SU-DHL-6 (cell line): Measurements from ENCODE around the gene HGD.
A peak's percentile ranks its signal among the peaks of the same experiment; 100 is the strongest.

Experiments used
- H2AFZ ChIP-seq: fragments of 200-600 bp; sonication (generic); 2 replicates; pipeline ENCODE4 v1.6.1; 2014; ENCODE audit warnings: low read depth, mild to moderate bottlenecking, moderate library complexity, mixed read lengths, antibody characterized with exemption, low read length; ENCODE audit not compliant: severe bottlenecking
- H3F3A ChIP-seq: fragments of 200-600 bp; shearing (Covaris generic); 2 replicates; pipeline ENCODE4 v1.6.0; 2016; ENCODE audit warnings: antibody characterized with exemption, mild to moderate bottlenecking; ENCODE audit not compliant: insufficient read depth
- H3K27ac ChIP-seq: fragments of 200-600 bp; sonication (generic); 2 replicates; pipeline ENCODE4 v1.5.1; 2016; ENCODE audit warnings: low read depth, mild to moderate bottlenecking, low read length, moderate library complexity, mixed read lengths
- H3K27me3 ChIP-seq: fragments of 200-600 bp; sonication (generic), shearing (Covaris generic); 2 replicates; pipeline ENCODE4 v1.6.0; 2014; ENCODE audit warnings: mild to moderate bottlenecking, low read length
- H3K36me3 ChIP-seq: fragments of 200-600 bp; sonication (generic); 2 replicates; pipeline ENCODE4 v1.6.1; 2014; ENCODE audit warnings: mild to moderate bottlenecking, low read length, mixed read lengths
- H3K4me2 ChIP-seq: fragments of 300-600, 200-600 bp; shearing (Covaris generic), sonication (generic); 2 replicates; pipeline ENCODE4 v1.6.0; 2014; ENCODE audit warnings: low read length, low read depth, mild to moderate bottlenecking; ENCODE audit not compliant: poor library complexity, severe bottlenecking
- H3K4me3 ChIP-seq: fragments of 200-600 bp; sonication (generic); 2 replicates; pipeline ENCODE4 v1.5.1; 2014; ENCODE audit warnings: antibody characterized with exemption, low read length, mild to moderate bottlenecking, mixed read lengths; ENCODE audit not compliant: insufficient read depth, poor library complexity, severe bottlenecking
- H3K79me2 ChIP-seq: fragments of 200-600 bp; sonication (generic); 2 replicates; pipeline ENCODE4 v1.6.1; 2014; ENCODE audit warnings: mild to moderate bottlenecking, low read length, moderate library complexity; ENCODE audit not compliant: insufficient read depth
- H3K9ac ChIP-seq: fragments of 200-600 bp; sonication (generic); 2 replicates; pipeline ENCODE4 v1.7.0; 2014; ENCODE audit warnings: mild to moderate bottlenecking, low read length
- H3K9me2 ChIP-seq: fragments of 200-600 bp; sonication (generic); replicated peaks from 2 replicates; pipeline ENCODE4 v1.6.1; 2014; ENCODE audit warnings: low read length; ENCODE audit not compliant: insufficient read depth
- H3K9me3 ChIP-seq: fragments of 200-600 bp; sonication (generic); 2 replicates; pipeline ENCODE4 v1.6.1; 2014; ENCODE audit warnings: low read length, mixed read lengths; ENCODE audit not compliant: insufficient read depth
- H4K20me1 ChIP-seq: fragments of 200-600 bp; sonication (generic); 2 replicates; pipeline ENCODE4 v1.6.1; 2014; ENCODE audit warnings: low read depth, mild to moderate bottlenecking, antibody characterized with exemption, low read length, moderate library complexity, mixed read lengths
- EZH2phosphoT487 ChIP-seq: fragments of 200-600 bp; sonication (generic), shearing (Covaris generic); conservative IDR thresholded peaks from 2 replicates; pipeline ENCODE4 v1.6.1; 2018; ENCODE audit warnings: mild to moderate bottlenecking, antibody characterized with exemption, low read length, moderate library complexity, mixed read lengths
- TF ChIP-seq, protein P1 (sequence below): fragments of 200-600 bp; sonication (generic); IDR thresholded peaks from one replicate; pipeline ENCODE4 v1.5.1; 2017; ENCODE audit warnings: antibody characterized with exemption, mild to moderate bottlenecking, low read length, moderate library complexity; ENCODE audit not compliant: insufficient read depth, poor library complexity, severe bottlenecking

HGD gene

DNA sequence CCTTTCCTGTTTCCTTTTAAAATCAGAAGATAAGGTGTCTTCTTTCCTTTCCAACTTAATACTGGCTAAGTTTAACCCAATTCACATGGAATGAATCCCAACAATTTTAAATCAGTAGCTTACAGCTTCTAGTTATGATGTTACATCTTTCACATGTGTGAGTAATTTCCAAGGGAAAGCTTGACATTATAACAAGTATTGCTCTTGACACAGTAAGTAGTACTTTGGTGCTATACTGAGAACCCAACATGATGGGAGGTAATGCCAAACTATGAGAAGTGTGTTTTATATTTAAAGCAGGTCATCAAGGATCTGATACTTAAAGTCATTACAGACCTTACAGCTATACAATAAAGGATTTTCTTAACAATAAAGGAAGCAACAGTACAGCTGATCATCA, 31.2 kb upstream of the HGD start:
- Histone ChIP-seq H3K9me3 (no peaks in the 10 kb centered on the region), H3F3A (no peaks in the 10 kb centered on the region), H3K4me2 (no peak overlapping the region), H3K27ac (no peak overlapping the region), H3K36me3 (peaks cover 8% of the 10 kb centered on the region; the same call in 1 of the 2 replicates), H4K20me1 (no peaks in the 10 kb centered on the region), H2AFZ (no peak overlapping the region), H3K9me2 (no peaks in the 10 kb centered on the region), H3K27me3 (no peaks in the 10 kb centered on the region), H3K79me2 (peaks cover 4% of the 10 kb centered on the region), H3K4me3 (no peak overlapping the region), H3K9ac (no peak overlapping the region)
- TF ChIP-seq, protein P1, sequence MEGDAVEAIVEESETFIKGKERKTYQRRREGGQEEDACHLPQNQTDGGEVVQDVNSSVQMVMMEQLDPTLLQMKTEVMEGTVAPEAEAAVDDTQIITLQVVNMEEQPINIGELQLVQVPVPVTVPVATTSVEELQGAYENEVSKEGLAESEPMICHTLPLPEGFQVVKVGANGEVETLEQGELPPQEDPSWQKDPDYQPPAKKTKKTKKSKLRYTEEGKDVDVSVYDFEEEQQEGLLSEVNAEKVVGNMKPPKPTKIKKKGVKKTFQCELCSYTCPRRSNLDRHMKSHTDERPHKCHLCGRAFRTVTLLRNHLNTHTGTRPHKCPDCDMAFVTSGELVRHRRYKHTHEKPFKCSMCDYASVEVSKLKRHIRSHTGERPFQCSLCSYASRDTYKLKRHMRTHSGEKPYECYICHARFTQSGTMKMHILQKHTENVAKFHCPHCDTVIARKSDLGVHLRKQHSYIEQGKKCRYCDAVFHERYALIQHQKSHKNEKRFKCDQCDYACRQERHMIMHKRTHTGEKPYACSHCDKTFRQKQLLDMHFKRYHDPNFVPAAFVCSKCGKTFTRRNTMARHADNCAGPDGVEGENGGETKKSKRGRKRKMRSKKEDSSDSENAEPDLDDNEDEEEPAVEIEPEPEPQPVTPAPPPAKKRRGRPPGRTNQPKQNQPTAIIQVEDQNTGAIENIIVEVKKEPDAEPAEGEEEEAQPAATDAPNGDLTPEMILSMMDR = no peak
- TF ChIP-seq EZH2phosphoT487 = no peak

DNA sequence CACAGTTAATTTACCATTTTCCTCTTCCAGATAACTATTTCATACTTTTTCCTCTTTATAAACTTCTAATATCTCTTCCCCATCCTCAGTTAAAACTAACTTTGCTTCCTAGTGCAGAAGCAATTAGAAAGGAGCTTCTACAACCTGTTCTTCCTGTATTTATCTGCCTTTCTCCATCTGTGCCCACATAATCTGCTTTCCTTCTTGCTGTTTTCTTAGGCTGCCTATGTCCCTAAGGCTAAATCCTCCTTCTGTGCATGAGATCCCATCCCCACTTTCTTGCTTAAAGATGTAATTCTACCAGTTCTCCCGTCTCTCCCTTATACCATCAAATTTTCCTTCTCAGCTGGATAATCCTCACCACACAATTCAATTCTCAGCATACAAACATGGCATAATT, 28.3 kb upstream of the HGD start:
- TF ChIP-seq, protein P1 = no peak
- TF ChIP-seq EZH2phosphoT487 = no peak
- Histone ChIP-seq H3K9ac (no peak overlapping the region), H3F3A (no peaks in the 10 kb centered on the region), H3K9me3 (no peaks in the 10 kb centered on the region), H3K36me3 (peaks cover 17% of the 10 kb centered on the region; the same call in 1 of the 2 replicates), H3K9me2 (no peaks in the 10 kb centered on the region), H2AFZ (no peak overlapping the region), H3K27me3 (no peaks in the 10 kb centered on the region), H3K4me3 (no peak overlapping the region), H3K79me2 (no peaks in the 10 kb centered on the region), H3K27ac (no peak overlapping the region), H4K20me1 (no peaks in the 10 kb centered on the region), H3K4me2 (no peak overlapping the region)

DNA sequence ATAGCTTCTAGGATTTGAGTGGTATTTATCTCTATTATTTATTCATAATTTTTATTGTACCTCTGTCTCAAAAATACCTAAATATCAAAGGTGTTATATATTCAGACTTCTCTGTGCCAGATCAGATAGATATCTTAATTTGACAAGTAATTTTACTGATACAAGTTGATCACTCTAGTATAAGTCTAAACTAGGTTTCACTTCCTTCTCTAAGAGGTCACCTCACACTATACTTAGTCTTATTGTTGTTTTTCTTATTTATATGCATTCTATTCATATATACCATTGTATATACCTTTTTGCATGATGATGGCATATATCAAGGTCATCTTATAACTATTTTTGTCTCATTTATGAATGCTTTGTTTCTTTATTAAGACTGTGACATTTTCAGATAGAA, 26.4 kb upstream of the HGD start:
- Histone ChIP-seq H3K27ac (no peak overlapping the region), H3K9ac (no peak overlapping the region), H4K20me1 (no peaks in the 10 kb centered on the region), H3K9me2 (no peaks in the 10 kb centered on the region), H2AFZ (no peak overlapping the region), H3K27me3 (no peaks in the 10 kb centered on the region), H3K36me3 (peaks cover 26% of the 10 kb centered on the region; the same call in 1 of the 2 replicates), H3K4me2 (peak overlapping the region; percentile 6), H3K9me3 (no peaks in the 10 kb centered on the region), H3K4me3 (no peak overlapping the region), H3K79me2 (no peaks in the 10 kb centered on the region), H3F3A (no peaks in the 10 kb centered on the region)
- TF ChIP-seq, protein P1 = no peak

DNA sequence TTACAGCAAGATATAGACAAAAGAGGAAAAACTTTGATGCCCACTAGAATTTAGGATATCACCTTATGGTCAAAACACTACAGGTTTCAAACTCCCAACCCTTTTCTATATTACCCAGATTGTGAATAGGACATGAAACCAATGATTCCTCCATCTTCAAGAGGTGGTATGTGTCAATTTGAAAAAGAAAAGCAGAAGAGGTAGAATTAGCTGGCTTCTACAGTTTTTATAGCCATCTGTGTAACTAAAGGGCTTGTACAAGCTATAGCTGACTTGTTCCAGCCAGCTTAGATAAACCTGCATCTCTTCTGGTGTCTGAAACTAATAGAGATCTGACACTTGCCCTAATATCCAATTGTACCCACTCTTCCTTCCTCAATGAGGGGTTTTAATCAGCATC, 24.9 kb upstream of the HGD start:
- no peaks in the 10 kb centered on the region for H3K27me3 ChIP-seq
- no peak overlapping the region for H3K4me2 ChIP-seq
- H3K27ac ChIP-seq = no peak overlapping the region
- no peak overlapping the region for H3K9ac ChIP-seq
- H2AFZ ChIP-seq = no peak overlapping the region
- no peaks in the 10 kb centered on the region for H4K20me1 ChIP-seq
- peaks cover 26% of the 10 kb centered on the region; the same call in 1 of the 2 replicates for H3K36me3 ChIP-seq
- no peak for TF ChIP-seq EZH2phosphoT487
- TF ChIP-seq, protein P1 = no peak
- no peaks in the 10 kb centered on the region for H3K9me3 ChIP-seq
- no peaks in the 10 kb centered on the region for H3K9me2 ChIP-seq
- no peaks in the 10 kb centered on the region for H3F3A ChIP-seq
- no peak overlapping the region for H3K4me3 ChIP-seq
- no peaks in the 10 kb centered on the region for H3K79me2 ChIP-seq
